Right lobe of liver (tissue), 4 donors: Measurements from ENCODE around the gene SUPT20HL1.

Experiments used
- POLR2A ChIP-seq: fragments of 450-650 bp; IDR thresholded peaks from one replicate; pipeline ENCODE4 v1.6.1; 2017; ENCODE audit warnings: antibody characterized with exemption, mild to moderate bottlenecking
- TF ChIP-seq, protein P1 (sequence below), 4 donors: fragments of 200-600 bp in 3 of 4; fragments of 450-650 bp in 1 of 4; IDR thresholded peaks; one replicate each; pipeline versions ENCODE4 v1.5.1 to v1.8.0; 2016 to 2022; ENCODE audit warnings: antibody characterized with exemption in 4 of 4, mild to moderate bottlenecking in 2 of 4
- donor health status: DM: no; HTN: no; CAD: no.
- donor health status: DM: no; HTN: no; CAD: no.
- donor health status: DM: no; HTN: yes; CAD: no.

DNA sequence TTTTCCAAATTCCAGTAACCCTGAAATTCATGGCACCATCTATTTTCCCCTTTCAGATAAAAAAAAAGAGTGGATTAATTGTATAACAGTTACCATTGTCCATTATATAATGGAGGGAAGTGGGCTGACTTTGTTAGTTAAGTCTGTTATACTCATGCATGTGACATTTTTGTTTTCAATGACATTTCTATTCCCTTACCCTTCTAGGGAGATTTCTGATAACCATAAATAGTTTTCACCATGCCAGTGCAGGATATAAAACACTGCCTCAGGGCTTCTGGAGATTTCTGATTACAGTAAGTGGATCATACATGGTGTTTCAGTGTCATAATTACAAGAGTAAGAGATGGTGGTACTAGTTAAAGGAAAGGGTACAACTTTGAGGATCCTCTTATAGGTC, 45.5 kb downstream of the SUPT20HL1 start:
- TF ChIP-seq, protein P1, sequence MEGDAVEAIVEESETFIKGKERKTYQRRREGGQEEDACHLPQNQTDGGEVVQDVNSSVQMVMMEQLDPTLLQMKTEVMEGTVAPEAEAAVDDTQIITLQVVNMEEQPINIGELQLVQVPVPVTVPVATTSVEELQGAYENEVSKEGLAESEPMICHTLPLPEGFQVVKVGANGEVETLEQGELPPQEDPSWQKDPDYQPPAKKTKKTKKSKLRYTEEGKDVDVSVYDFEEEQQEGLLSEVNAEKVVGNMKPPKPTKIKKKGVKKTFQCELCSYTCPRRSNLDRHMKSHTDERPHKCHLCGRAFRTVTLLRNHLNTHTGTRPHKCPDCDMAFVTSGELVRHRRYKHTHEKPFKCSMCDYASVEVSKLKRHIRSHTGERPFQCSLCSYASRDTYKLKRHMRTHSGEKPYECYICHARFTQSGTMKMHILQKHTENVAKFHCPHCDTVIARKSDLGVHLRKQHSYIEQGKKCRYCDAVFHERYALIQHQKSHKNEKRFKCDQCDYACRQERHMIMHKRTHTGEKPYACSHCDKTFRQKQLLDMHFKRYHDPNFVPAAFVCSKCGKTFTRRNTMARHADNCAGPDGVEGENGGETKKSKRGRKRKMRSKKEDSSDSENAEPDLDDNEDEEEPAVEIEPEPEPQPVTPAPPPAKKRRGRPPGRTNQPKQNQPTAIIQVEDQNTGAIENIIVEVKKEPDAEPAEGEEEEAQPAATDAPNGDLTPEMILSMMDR (IDR thresholded peaks at IDR 0.05), result no peak
- TF ChIP-seq POLR2A, result no peak
